HG03521 (cell line): ENCODE measurements around the gene GRIN2A.

Experiments
- ATAC-seq: cut with Tn5 transposase; IDR thresholded peaks from one replicate; pipeline ENCODE4 v1.9.1; 2021; ENCODE audit warnings: mild to moderate bottlenecking, moderate library complexity; ENCODE audit not compliant: unreplicated experiment

The GRIN2A gene

GRCh38 chr16:10137341-10137740 is 44.9 kb downstream of the GRIN2A start:
- ATAC-seq, result no peak

- no peak for ATAC-seq
Measured at GRCh38 chr16:10136916-10137315, 45.3 kb downstream of the GRIN2A start.

GRCh38 chr16:10130538-10130937 is 51.7 kb downstream of the GRIN2A start:
- no peak for ATAC-seq

GRCh38 chr16:10128397-10129258 is 53.6 kb downstream of the GRIN2A start:
- no peak for ATAC-seq

GRCh38 chr16:10126686-10127085 is 55.5 kb downstream of the GRIN2A start:
- ATAC-seq, result no peak

- ATAC-seq, result no peak
Measured at GRCh38 chr16:10123141-10123540, 59.1 kb downstream of the GRIN2A start.

- ATAC-seq, result no peak
Measured at GRCh38 chr16:10122546-10122945, 59.7 kb downstream of the GRIN2A start.

GRCh38 chr16:10121897-10122425 is 60.3 kb downstream of the GRIN2A start:
- ATAC-seq, result no peak

- no peak for ATAC-seq
Measured at GRCh38 chr16:10121491-10121890, 60.7 kb downstream of the GRIN2A start.

GRCh38 chr16:10120953-10121352 is 61.3 kb downstream of the GRIN2A start:
- ATAC-seq, result no peak

- no peak for ATAC-seq
Measured at GRCh38 chr16:10114409-10114808, 67.8 kb downstream of the GRIN2A start.

- ATAC-seq, result no peak
Measured at GRCh38 chr16:10113248-10113647, 69.0 kb downstream of the GRIN2A start.

- ATAC-seq, result no peak
Measured at GRCh38 chr16:10112021-10112420, 70.2 kb downstream of the GRIN2A start.

- no peak for ATAC-seq
Measured at GRCh38 chr16:10111156-10111761, 71.0 kb downstream of the GRIN2A start.

- ATAC-seq, result no peak
Measured at GRCh38 chr16:10110552-10110951, 71.7 kb downstream of the GRIN2A start.

GRCh38 chr16:10107081-10107480 is 75.1 kb downstream of the GRIN2A start:
- no peak for ATAC-seq

- no peak for ATAC-seq
Measured at GRCh38 chr16:10103700-10104099, 78.5 kb downstream of the GRIN2A start.

- ATAC-seq, result no peak
Measured at GRCh38 chr16:10103118-10103517, 79.1 kb downstream of the GRIN2A start.

- no peak for ATAC-seq
Measured at GRCh38 chr16:10100829-10101228, 81.4 kb downstream of the GRIN2A start.

- no peak for ATAC-seq
Measured at GRCh38 chr16:10098991-10099390, 83.2 kb downstream of the GRIN2A start.

GRCh38 chr16:10097271-10097670 is 85.0 kb downstream of the GRIN2A start:
- no peak for ATAC-seq

- no peak for ATAC-seq
Measured at GRCh38 chr16:10093576-10093975, 88.7 kb downstream of the GRIN2A start.
